GM12878 (cell line): ENCODE results near the gene LYPD5.

ENCODE experiments used
- FOS ChIP-seq: IDR thresholded peaks from 3 replicates; pipeline ENCODE4 v1.6.1; 2011; ENCODE audit warnings: borderline replicate concordance; ENCODE audit not compliant: insufficient read length; ENCODE audit errors: extremely low read depth
- POLR2AphosphoS2 ChIP-seq: IDR thresholded peaks from 2 replicates; pipeline ENCODE4 v1.6.1; 2011; ENCODE audit warnings: low read depth, mild to moderate bottlenecking, low read length, improper control_type of control experiment, moderate library complexity
- SIN3A ChIP-seq: IDR thresholded peaks from 2 replicates; pipeline ENCODE4 v1.6.1; 2012; ENCODE audit warnings: low read depth, low read length, improper control_type of control experiment
- TF ChIP-seq, protein P1 (sequence below): IDR thresholded peaks from 2 replicates; pipeline ENCODE4 v1.6.1; 2011; ENCODE audit warnings: borderline replicate concordance, low read depth, mild to moderate bottlenecking, moderate library complexity, mixed read lengths, low read length; ENCODE audit not compliant: insufficient read depth; ENCODE audit errors: extremely low read length

DNA sequence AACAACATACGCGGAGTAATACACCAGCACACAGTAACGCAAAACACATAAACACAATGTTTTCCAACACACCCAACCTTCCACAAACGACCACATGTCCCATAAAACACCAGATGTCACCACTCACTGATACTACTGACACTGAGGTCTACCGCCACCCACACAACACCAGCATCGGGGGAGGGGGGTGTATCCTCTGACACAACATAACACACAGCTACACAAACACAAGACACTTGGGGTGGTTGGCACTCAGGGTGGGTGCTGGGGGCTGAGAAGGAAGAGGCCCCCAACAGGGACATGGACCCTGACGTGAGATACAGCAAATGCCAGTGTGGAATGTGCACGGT is 20.0 kb downstream of the LYPD5 start:
- TF ChIP-seq FOS (no peak), SIN3A (no peak), POLR2AphosphoS2 (no peak)
- TF ChIP-seq, protein P1, sequence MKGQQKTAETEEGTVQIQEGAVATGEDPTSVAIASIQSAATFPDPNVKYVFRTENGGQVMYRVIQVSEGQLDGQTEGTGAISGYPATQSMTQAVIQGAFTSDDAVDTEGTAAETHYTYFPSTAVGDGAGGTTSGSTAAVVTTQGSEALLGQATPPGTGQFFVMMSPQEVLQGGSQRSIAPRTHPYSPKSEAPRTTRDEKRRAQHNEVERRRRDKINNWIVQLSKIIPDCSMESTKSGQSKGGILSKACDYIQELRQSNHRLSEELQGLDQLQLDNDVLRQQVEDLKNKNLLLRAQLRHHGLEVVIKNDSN: no peak
